ENCODE measurements around the gene PITPNM3.

DNA sequence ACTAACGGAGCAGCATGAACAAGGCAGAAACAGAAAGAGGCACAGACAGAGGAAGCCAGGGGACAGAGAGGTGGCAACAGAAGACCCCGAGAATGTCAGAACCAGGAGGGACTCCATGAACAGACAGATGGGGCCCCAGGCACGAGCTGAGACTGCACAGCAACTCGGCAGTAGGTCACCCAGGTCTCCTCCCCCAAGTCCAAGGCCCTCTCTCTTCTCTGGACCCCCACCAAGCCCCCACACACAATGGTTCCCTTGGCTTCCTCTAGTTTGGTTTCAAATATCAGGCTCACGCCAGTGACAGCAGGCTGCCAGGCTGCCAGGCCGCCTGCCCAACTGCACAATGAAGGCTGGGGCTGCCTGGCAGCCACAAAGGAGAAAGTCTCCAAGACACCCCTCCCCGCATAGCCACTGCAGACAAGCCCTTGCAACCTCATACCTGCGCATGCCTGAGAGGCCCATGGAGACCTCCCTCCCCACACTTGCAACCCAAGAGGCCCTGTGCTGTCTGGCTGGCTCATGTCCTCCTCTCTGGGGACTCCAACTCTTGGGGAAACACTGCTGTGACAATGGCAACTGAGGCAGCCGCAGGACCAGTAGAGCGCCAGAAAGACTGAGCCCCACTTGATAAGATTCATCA, 57.3 kb downstream of the PITPNM3 start:
- TF ChIP-seq CTCF (IDR thresholded peaks at IDR 0.05): no peak
- TF ChIP-seq POLR2A (IDR thresholded peaks at IDR 0.05): no peak
